Stimulated activated naive CD8-positive, alpha-beta T cell treated with anti-CD3 and anti-CD28 coated beads, Interleukin-15, Interleukin-2, amounts not matched to agents 100 U/mL and 50 U/mL, for 24 hours (primary cell): ENCODE data around the gene DBP.
"Not testable (repeated sequence)": the region's sequence is repeated elsewhere in the genome, so short reads cannot be mapped to it uniquely, and the experiment has no call there.

Experiments
- ATAC-seq: fragments of 150-1000 bp; cut with Tn5 transposase; one replicate; pipeline ENCODE4 v1.10.0; 2021
- DNase-seq: peaks from one replicate; pipeline ENCODE4 v3.0.0; 2021

The DBP gene

GRCh38 chr19:48636859-48637448, at the start of gene DBP:
TSS of gene DBP (minus strand) at chr19:48637379. CDS start at chr19:48636994, 385 bp downstream.
- DNase-seq = peak; percentile 46
- ATAC-seq = no peak

GRCh38 chr19:48686637-48687036, 49.5 kb upstream of the DBP start:
- not testable (repeated sequence) for ATAC-seq, DNase-seq

GRCh38 chr19:48686088-48686487, 48.9 kb upstream of the DBP start:
- no peak for ATAC-seq

GRCh38 chr19:48685583-48685982, 48.4 kb upstream of the DBP start:
- DNase-seq = no peak
- no peak for ATAC-seq

More at GRCh38 chr19:48686088-48686487, 48.9 kb upstream of the DBP start:
- no peak for DNase-seq

- ATAC-seq (no peak), DNase-seq (no peak)
Measured at GRCh38 chr19:48683349-48683748, 46.2 kb upstream of the DBP start.

GRCh38 chr19:48681127-48681470, 43.9 kb upstream of the DBP start:
- DNase-seq (no peak), ATAC-seq (peak; percentile 63)

GRCh38 chr19:48680436-48681126, 43.4 kb upstream of the DBP start:
- ATAC-seq (peak; percentile 42), DNase-seq (no peak)

GRCh38 chr19:48680006-48680405, 42.8 kb upstream of the DBP start:
- DNase-seq, ATAC-seq: not testable (repeated sequence)

GRCh38 chr19:48678201-48678600, 41.0 kb upstream of the DBP start:
- ATAC-seq (no peak), DNase-seq (no peak)

- no peak for ATAC-seq
Measured at GRCh38 chr19:48676887-48677286, 39.7 kb upstream of the DBP start.

GRCh38 chr19:48676487-48676886, 39.3 kb upstream of the DBP start:
- no peak for DNase-seq
- no peak for ATAC-seq

More at GRCh38 chr19:48676887-48677286, 39.7 kb upstream of the DBP start:
- no peak for DNase-seq

- peak; percentile 82 for DNase-seq
Measured at GRCh38 chr19:48674921-48675824, 38.0 kb upstream of the DBP start.

GRCh38 chr19:48674216-48674809, 37.1 kb upstream of the DBP start:
- DNase-seq (no peak), ATAC-seq (no peak)

More at GRCh38 chr19:48674921-48675824, 38.0 kb upstream of the DBP start:
- peak; percentile 82 for ATAC-seq

- ATAC-seq (no peak), DNase-seq (no peak)
Measured at GRCh38 chr19:48673436-48674100, 36.4 kb upstream of the DBP start.

GRCh38 chr19:48672994-48673393, 35.8 kb upstream of the DBP start, which contains the start of gene NTN5:
TSS of gene NTN5 (minus strand) at chr19:48673017. CDS start at chr19:48670986, 2,031 bp downstream.
- ATAC-seq = no peak
- DNase-seq = no peak

GRCh38 chr19:48671446-48671995, 34.3 kb upstream of the DBP start:
- DNase-seq = no peak

GRCh38 chr19:48670699-48671445, 33.7 kb upstream of the DBP start:
- no peak for ATAC-seq

More at GRCh38 chr19:48671446-48671995, 34.3 kb upstream of the DBP start:
- no peak for ATAC-seq

GRCh38 chr19:48669903-48670668, 32.9 kb upstream of the DBP start:
- ATAC-seq = no peak

More at GRCh38 chr19:48670699-48671445, 33.7 kb upstream of the DBP start:
- no peak for DNase-seq

GRCh38 chr19:48668761-48669160, 31.6 kb upstream of the DBP start:
- DNase-seq (no peak), ATAC-seq (no peak)

More at GRCh38 chr19:48669903-48670668, 32.9 kb upstream of the DBP start:
- no peak for DNase-seq

GRCh38 chr19:48668332-48668731, 31.2 kb upstream of the DBP start:
- DNase-seq (no peak), ATAC-seq (no peak)
